Measurements from ENCODE around the gene COL21A1.

DNA sequence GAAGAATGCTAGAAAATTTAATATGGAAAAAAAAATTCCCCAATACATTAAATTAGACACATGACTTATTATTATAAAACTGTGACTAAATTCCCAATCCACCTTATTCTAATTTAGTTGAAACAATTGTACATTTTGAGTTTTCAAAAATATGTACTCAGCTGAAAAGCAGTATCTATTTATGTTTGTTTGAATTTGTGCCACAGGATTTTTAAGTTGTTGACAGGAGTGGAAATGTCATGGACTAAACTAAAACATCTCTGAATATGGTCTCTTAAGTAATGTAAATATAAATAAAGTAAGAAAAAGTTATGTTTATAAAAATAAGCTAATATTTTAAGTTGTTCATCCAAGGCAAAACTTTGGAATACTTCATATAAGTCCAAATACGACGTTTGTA is 86.9 kb downstream of the COL21A1 start:
- TF ChIP-seq, protein P1, sequence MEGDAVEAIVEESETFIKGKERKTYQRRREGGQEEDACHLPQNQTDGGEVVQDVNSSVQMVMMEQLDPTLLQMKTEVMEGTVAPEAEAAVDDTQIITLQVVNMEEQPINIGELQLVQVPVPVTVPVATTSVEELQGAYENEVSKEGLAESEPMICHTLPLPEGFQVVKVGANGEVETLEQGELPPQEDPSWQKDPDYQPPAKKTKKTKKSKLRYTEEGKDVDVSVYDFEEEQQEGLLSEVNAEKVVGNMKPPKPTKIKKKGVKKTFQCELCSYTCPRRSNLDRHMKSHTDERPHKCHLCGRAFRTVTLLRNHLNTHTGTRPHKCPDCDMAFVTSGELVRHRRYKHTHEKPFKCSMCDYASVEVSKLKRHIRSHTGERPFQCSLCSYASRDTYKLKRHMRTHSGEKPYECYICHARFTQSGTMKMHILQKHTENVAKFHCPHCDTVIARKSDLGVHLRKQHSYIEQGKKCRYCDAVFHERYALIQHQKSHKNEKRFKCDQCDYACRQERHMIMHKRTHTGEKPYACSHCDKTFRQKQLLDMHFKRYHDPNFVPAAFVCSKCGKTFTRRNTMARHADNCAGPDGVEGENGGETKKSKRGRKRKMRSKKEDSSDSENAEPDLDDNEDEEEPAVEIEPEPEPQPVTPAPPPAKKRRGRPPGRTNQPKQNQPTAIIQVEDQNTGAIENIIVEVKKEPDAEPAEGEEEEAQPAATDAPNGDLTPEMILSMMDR (IDR thresholded peaks at IDR 0.05), result no peak
- no peak for TF ChIP-seq POLR2A (IDR thresholded peaks at IDR 0.05)
